Measurements from ENCODE around the gene SERPINC1. TPM values are rescaled to one million over a fixed set of nuclear protein-coding genes. Genes with fewer than 3 reads are reported as not detected.

SERPINC1 gene
- total and polyA plus RNA-seq, 9 of the 15 experiments (the other 6 are each of a cell fraction or from before 2014, with no cell fraction given) = 0.07 to 1.2 (median 0.50) TPM

GRCh38 chr1:173914366-173914871 is 2.7 kb downstream of the SERPINC1 start (continued):
- TF ChIP-seq CTCF (IDR thresholded peaks at IDR 0.05 in 2 of 3, conservative IDR thresholded peaks at IDR 0.05 in 1 of 3; ENCODE audit: insufficient read depth in 2 of 3, low read depth in 1 of 3, low read length in 3 of 3) (peak; percentile 72 to 93 (median 82)), HDGF (IDR thresholded peaks at IDR 0.05) (no peak), SMC3 (conservative IDR thresholded peaks at IDR 0.05; ENCODE audit: insufficient read depth, low read depth, low read length) (peak; percentile 44), MAFK (IDR thresholded peaks at IDR 0.05; ENCODE audit: low read length) (0 out of 2 replicates have a peak, but pooled peaks have one; percentile 7), ETV5 (CRISPR knock-in tag; IDR thresholded peaks at IDR 0.05; ENCODE audit: low read depth) (no peak)
- TF ChIP-seq, protein P1, sequence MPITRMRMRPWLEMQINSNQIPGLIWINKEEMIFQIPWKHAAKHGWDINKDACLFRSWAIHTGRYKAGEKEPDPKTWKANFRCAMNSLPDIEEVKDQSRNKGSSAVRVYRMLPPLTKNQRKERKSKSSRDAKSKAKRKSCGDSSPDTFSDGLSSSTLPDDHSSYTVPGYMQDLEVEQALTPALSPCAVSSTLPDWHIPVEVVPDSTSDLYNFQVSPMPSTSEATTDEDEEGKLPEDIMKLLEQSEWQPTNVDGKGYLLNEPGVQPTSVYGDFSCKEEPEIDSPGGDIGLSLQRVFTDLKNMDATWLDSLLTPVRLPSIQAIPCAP (CRISPR knock-in tag; IDR thresholded peaks at IDR 0.05; ENCODE audit: borderline replicate concordance) = no peak

DNA sequence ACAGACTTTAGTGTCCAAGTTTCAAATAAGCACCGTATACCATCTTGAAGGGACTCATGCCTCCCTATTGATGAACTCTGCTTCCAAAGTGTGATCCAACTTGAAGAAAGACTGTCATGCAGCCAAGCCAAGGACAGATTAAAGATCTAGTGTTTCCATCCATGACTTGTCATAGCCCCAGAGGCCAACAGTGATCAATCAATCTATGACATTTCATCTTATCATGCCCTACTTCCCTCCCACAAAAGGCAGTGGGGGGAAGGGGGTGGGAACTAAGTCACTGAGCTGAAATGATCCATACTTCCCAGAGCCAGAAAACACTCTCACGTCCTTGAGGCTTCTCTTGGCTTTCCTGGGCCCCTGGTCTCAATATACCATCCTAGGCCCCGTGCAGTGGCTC is 4.0 kb downstream of the SERPINC1 start:
- in situ Hi-C loops (cut with MboI) (no loop called here), intact Hi-C loops (cut with micrococcal nuclease) (loop anchor here (5.0 kb wide), 2 partner anchors 159 to 481 kb away; no protein-coding TSS in a partner anchor)
- H2AFZ ChIP-seq (ENCODE audit: low read depth, low read length) = peak overlapping the region; percentile 37; the same call in 1 of the 2 replicates
- H3K27ac ChIP-seq (ENCODE audit: extremely low read depth, low read depth, low read length) = no peak overlapping the region
- FAIRE-seq (no peak), DNase-seq (ENCODE audit: extremely low read depth in 1 of 4, low spot score in 3 of 4) (peak in 1 of 4 experiments; percentile 44), ATAC-seq (peak; percentile 7; the same call in 1 of the 3 replicates)
- H3K4me1 ChIP-seq (replicated peaks in 1 of 2; ENCODE audit: control insufficient read depth in 2 of 2, insufficient read depth in 2 of 2, low read length in 2 of 2) = peaks cover 4 to 20% of the 10 kb centered on the region in 2 experiments; a peak in 4 of 5 replicates
- H3K4me3 ChIP-seq = no peak overlapping the region
- no peaks in the 10 kb centered on the region for H3K27me3 ChIP-seq (ENCODE audit: control insufficient read depth in 2 of 2, insufficient read depth in 2 of 2, low read length in 2 of 2)
- no peaks in the 10 kb centered on the region for H3K79me2 ChIP-seq (ENCODE audit: control insufficient read depth, insufficient read depth, low read length)
- no peaks in the 10 kb centered on the region for H3K36me3 ChIP-seq (ENCODE audit: control insufficient read depth, insufficient read depth, low read length)
- H3K9me3 ChIP-seq (replicated peaks; ENCODE audit: control insufficient read depth, insufficient read depth, low read depth, low read length) = no peaks in the 10 kb centered on the region
- ChIA-PET POLR2A (interaction anchor here (0.8 kb wide), 1 partner anchor 21 kb away, joined by 3 read pairs; no protein-coding TSS in a partner anchor), CTCF (ENCODE audit: low intra/inter-chr PET ratio) (interaction anchor here (0.6 kb wide), 1 partner anchor 493 kb away, joined by 3 read pairs; no protein-coding TSS in a partner anchor)
- 21% methylated on average over 3 of the region's 3 CpGs for WGBS (ENCODE audit: insufficient coverage, low coverage, missing lambda C conversion rate)
- no peaks in the 10 kb centered on the region for H4K20me1 ChIP-seq (replicated peaks; ENCODE audit: control insufficient read depth, insufficient read depth, low read length)
- H3K9me1 ChIP-seq (ENCODE audit: control insufficient read depth, insufficient read depth, low read length) = no peaks in the 10 kb centered on the region
- peak overlapping the region; percentile 10; the same call in 1 of the 2 replicates for H3K4me2 ChIP-seq (ENCODE audit: insufficient read depth, low read length)
- no peak overlapping the region; a peak in 1 of 4 replicates for H3K9ac ChIP-seq (ENCODE audit: insufficient read depth in 1 of 2, low read depth in 2 of 2, low read length in 2 of 2)
- no TSS peak for BruUV-seq (replicated peaks)
- TF ChIP-seq CREB3L1 (IDR thresholded peaks at IDR 0.05; ENCODE audit: borderline replicate concordance, low read depth) (no peak), MAZ (CRISPR knock-in tag; conservative IDR thresholded peaks at IDR 0.05 in 1 of 2, IDR thresholded peaks at IDR 0.05 in 1 of 2) (peak in 1 of 2 experiments; percentile 32; a peak in 2 of 4 replicates), NR2C2 (CRISPR knock-in tag; IDR thresholded peaks at IDR 0.05) (no peak), NR2C2 (tag; IDR thresholded peaks at IDR 0.05) (no peak), CREM (IDR thresholded peaks at IDR 0.05; ENCODE audit: low read depth) (peak; percentile 54), NFE2 (IDR thresholded peaks at IDR 0.05; ENCODE audit: low read depth) (peak; percentile 40), PCBP1 (IDR thresholded peaks at IDR 0.05; ENCODE audit: low read depth, low read length, poor library complexity, severe bottlenecking) (no peak), MCM3 (IDR thresholded peaks at IDR 0.05) (no peak), THRA (IDR thresholded peaks at IDR 0.05) (no peak)

Data from K562 (cell line).